T47D (cell line): Measurements from ENCODE around the gene NCKIPSD.

Experiments used
- DNase-seq, 2 experiments: peaks; one replicate each; pipeline versions ENCODE4 v3.0.0 to v3.0.0-alpha.2; 2011 to 2012; ENCODE audit warnings: low read depth in 1 of 2, low spot score in 1 of 2
- JUND ChIP-seq: IDR thresholded peaks from 2 replicates; pipeline ENCODE4 v1.6.1; 2012; ENCODE audit warnings: low read depth
- in situ Hi-C: cut with HindIII; loops from 2 replicates; pipeline ENCODE4 v1.10.0; 2016; ENCODE audit warnings: low sequenced_read_pairs, low pct_unique_long_range_greater_than_20kb

Gene NCKIPSD

DNA sequence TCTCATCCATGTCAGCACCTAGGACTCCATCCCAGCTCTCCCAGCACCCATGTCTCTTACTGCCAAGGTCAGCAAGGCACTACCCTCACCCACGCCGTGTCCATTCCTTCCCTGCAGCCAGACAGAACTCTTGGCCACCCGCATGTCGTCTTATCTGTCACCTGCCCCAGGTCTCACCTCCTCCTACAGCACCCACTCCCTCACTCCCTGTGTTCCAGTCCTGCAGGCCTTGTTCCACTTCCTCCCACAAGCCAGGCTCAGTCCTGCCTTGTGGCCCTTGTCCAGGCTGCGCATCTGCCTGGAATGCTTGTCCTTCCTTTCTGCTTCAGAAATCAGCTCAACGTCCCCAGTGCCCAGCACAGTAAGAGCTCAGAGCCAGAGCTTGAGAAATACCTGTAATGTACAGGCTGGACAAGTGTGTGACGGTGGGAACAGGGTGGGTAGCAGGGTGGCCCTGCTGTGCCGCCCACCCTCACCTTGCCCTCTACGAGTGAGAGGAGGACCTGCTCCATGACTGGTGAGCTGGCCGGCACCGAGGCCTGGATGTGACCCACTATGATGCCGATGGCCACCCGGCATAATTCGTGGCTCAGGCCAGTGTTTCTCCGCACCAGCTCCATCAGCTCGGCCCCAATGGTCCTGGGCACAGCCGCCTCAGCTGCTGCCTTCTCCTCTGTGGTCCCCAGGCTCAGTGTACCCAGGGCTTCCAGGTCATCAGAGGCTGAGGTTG lies 4.7 kb downstream of the NCKIPSD start:
- no peak for DNase-seq
- no peak for TF ChIP-seq JUND
- in situ Hi-C loops = no loop called here

DNA sequence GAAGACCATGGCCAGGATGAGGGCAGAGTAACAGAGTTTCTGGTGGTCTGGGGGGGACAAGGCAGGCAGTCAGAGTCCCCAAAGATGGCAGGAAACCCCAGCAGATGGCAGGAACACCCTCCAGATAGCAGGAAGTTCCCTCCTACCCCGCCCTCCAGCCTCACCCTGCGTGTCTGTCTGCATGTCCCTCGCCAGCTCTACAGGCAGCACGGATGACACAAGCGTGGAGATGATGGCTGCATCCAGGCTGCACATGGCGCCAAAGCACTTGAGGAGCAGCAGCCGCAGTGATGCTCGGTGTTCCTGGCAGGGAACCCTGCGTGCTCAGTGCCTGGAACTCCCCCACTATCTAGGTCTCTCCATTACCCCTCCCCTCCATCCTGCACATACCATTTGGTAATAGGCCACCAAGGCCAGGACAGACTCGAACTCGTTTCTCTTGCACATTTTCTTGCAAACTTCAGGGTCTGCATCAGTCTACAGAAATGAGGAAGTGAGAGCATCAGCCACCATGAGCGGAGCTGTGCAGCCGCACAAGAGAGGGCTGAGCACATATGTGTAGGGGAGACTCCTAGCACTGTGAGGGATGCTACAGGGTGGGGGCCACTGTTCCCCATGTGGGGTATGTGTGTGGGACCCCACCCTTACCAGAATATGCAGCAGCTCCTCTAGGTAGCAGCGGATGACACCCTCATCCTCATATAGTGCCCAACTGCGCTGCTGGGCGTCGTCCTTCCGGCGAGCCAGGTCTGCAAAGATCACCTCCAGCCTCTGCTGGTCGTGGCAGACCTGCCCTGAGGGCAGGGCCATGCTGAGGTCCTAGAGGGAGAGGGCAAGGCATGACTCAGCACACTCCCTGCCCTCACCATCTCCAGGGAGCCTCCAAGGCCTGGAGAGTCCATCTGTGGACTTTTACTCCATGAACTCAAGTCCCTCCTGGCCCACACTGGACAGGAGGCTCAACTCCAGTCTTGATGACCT lies 6.0 kb downstream of the NCKIPSD start:
- DNase-seq = no peak
- in situ Hi-C loops = no loop called here
- no peak for TF ChIP-seq JUND

DNA sequence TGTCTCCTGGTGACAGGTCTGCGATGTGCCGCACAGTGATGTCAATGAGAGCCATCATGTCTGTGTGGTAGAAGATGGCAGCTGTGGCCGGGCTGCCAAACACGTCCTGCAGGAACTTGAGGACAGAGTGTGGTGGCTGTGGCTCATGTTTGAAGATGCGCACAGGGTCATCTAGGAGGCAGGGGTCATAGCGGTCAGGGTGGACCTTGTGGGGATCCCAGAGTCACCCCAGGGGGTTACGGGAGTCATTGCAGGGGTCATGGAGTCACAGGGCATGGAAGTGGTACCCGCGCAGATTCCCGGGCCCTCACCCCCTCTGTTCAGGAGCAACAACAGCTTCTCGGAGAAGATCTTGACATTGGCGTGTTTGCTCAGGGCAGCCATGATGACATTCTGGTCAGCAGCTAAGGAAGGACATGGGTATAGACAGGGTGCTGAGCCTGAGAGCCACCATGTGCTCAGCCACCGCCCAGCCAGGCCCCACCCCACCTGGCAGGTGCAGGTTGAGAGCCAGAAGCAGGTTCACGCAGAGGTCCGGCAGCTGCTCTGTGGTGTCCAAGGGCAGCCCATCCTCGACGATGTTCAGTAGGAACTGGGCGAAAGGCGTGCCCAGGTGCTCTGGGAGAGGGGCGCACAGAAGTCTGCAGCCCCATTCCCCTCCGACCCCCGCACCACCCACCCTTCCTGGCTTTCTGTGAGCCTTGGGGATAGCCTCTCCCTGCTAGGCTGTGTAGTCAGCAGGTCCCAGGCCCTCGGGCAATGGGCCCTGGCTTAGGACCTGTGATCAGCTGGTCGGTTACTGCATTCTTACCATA lies 6.9 kb downstream of the NCKIPSD start:
- no peak for TF ChIP-seq JUND
- in situ Hi-C loops = no loop called here
- no peak for DNase-seq

DNA sequence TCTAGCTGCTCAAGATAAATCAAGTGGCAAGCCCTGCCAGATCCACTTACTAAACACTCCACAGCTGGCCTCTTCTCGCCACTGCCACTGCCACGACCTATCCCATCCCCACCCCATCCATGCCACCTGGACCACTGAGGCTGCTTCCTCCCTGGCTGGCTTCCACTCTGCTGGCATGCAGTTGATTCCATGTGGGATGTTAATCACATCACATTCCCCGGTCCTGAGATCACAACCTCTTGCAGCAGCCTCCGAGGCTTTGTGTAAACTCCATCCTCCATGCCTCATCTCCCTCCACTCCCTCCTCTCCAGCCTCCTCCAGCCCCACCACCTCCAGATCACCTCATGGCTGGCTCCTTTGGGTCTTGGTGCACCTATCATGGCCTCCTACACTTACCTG lies 7.7 kb downstream of the NCKIPSD start:
- no peak for TF ChIP-seq JUND
- in situ Hi-C loops = no loop called here
- no peak for DNase-seq

DNA sequence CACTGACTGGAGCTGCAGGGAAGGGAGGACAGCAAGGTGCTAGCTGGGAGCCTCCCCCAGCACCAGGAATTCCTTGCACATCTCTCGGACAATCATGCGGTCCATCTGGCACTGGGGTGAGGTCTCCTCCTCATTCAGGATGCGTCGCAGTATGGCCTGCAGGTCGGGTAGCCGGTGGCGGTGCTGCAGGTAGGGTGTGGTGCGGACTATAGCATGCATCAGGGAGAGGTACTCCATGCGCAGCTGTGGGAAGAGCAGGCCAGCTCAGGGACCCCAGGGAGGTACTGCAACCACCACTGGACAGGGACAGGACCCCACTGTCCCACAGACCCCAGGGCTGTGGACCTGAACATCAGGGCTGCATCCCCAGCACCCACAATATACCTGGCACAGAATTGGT lies 11.2 kb downstream of the NCKIPSD start:
- no peak for TF ChIP-seq JUND
- in situ Hi-C loops = no loop called here
- no peak for DNase-seq

DNA sequence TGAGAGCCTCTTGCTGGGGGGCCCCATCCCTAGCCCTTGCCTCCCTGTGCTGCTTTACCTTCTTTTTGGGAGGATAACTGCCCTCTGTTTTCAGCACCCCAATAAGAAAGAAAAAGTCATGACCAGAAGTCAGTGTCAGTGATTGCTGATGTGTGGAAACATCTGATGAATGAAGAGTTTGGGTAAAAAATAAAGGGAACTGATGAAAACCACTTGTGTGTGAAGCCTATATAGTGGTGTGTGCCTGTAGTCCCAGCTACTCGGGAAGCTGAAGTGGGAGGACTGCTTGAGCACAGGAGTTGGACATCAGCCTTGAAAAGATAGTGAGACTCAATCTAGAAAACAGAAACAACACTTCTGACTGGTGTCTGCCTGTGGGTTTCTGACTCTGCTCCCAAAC lies 13.2 kb downstream of the NCKIPSD start:
- DNase-seq = no peak
- in situ Hi-C loops = no loop called here
- TF ChIP-seq JUND = no peak

DNA sequence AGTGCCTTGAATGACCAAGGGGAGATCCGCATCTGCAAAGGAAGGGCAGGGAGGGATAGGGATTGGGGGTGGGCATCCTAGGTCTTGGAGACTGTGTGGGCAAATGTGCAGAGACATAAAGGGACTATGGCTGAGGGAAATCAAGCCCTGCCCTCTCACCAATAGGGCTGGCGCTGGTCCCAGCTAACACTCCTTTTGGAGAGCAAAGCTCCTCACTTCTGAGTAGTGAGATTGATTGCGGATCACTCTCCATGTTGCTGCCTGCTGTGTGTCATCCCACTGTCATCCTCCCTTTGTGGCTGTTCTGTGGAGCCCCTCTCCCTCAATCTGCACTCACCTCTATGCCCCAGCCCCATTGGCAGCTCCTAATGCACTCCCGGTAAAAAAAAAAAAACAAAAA lies 20.8 kb downstream of the NCKIPSD start:
- DNase-seq = no peak
- in situ Hi-C loops = no loop called here
- TF ChIP-seq JUND = no peak

DNA sequence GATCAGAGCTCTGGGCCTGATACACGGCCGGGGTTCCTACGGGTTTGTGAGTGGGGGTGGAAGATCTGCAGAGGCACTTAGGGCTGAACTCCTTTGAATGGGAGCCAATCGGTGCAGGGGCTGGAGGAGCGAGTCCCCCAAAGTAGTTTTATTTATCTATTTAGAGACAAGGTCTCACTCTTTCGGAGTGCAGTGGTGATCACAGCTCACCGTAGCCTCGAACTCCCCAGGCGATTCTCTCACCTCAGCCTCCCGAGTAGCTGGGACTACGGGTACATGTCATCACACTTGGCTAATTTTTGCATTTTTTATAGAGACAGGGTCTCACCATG lies 21.4 kb downstream of the NCKIPSD start:
- DNase-seq = no peak
- in situ Hi-C loops = no loop called here
- TF ChIP-seq JUND = no peak

DNA sequence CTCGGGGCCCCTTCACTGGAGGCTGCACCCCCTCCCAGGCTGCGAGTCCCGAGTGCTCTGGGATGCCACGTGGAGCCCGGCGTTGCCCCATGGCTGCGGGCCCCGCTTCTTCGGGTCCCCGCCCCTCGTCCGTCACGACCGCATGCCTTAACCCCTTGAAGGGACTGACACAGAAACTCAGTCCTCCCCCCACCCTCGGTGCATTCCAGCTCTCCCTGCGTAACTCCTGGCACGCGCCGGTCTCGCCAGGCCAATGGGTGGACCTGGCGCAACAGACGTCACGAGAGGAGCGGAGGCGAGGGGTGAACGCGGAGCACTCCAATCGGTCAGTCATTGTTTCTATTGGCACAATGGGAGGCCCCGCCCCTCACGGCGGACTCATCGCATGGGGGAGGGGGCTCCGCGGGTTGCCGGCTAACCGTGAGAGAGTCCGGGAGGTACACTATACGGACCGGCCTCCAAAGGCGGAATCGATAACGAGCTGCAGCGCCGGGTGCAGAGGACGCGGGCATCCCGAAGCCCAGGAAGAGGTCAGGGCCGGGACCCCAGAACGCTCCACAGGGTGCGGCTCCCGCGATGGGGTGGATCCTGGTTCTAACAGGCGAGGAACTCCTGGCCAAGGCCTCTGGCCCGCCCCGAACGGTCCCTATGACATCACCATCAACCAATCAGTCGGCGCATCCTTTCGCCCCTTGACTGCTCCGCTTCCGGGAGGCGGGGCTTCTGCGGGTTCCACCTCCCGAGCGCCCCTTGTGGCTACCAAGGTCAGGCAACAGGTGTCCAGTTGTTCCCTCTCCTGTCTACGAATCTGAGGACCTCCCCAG lies 22.0 kb downstream of the NCKIPSD start:
- DNase-seq = peak; percentile 95 to 99
- in situ Hi-C loops = no loop called here
- TF ChIP-seq JUND = 0 out of 2 replicates have a peak, but pooled peaks have one; percentile 8

DNA sequence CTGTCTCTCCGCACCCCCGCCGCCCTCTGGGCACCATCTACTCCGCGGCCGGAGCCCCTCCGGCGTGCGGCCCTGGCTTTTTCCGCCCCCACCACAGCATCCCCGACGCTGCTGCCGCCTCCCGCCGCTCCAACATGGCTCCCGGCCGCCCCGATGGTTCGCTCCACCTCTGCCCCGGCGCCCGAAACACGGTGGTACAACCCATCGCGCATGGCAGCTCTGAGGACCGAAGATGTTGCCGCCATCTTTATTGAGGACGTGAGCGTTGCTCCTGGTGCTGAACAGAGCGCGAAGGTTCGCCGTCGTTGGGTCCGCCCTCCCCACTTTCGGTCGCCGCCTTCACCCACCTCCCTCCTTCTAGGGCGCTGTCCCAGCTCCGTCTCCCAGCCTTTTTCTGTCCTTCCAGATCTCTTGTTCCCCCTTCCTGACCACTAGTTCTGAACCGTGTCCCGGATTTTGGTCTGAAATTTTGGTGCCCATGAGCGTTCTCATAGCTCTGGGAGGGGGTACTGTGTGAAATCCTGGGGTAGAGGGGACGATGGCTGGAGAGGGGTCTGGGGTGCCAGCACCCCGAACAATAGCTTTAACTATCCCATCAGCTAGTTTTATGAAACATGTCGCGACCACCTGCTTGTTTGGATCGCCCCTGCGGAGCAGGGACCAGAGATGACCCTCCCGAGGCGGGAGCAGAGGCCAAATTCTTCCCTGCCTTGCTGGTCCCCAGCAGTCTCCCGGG lies 22.8 kb downstream of the NCKIPSD start, which contains the start of gene CELSR3:
Gene CELSR3 (minus strand): TSS at position 134 of the 736 bp plus-strand sequence. CDS start 252 bp downstream, outside the sequence.
- TF ChIP-seq JUND = no peak
- DNase-seq = peak; percentile 88 to 94
- in situ Hi-C loops = no loop called here

DNA sequence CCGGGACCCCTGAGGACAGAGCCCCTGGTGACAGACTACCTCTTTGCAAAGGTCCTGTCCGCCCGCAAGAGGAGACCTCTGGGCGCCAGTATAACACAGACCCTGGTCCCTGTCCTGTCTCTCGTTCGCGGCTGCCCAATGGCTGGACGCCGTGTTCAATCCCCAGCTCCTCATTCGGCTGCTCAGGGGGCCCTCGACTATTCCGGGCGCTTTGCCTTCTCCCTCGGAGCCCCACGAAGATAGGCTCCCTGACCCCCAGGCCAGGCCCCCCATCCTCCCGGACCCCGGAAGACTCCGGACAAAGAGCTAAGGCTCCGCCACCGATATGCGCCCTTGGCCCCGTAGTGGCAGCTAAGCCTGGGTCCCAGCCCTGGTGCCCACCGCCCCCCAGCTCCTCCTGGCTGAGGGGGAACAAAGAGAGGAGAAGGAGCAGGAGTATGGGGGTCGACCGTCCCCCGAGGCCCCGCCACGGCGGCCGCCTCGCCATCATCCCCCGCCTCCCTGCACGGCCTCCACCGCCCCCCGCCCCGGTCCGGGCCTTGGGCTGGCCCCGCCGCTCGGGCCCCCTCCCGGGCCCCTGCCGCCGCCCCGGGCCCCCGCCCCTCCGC lies 23.5 kb downstream of the NCKIPSD start:
- in situ Hi-C loops = no loop called here
- DNase-seq = no peak
- TF ChIP-seq JUND = no peak
